Fibroblast of skin of scalp (primary cell): ENCODE results near the gene INSYN1.
A peak's percentile ranks its signal among the peaks of the same experiment; 100 is the strongest.
"Not testable (repeated sequence)": the region's sequence is repeated elsewhere in the genome, so short reads cannot be mapped to it uniquely, and the experiment has no call there.

Experiments
- DNase-seq: peaks from one replicate; pipeline ENCODE4 v3.0.0-alpha.2; 2013

The INSYN1 gene

GRCh38 chr15:73711526-73711925, 41.6 kb downstream of the INSYN1 start:
- no peak for DNase-seq

GRCh38 chr15:73710321-73710720, 42.8 kb downstream of the INSYN1 start:
- DNase-seq: no peak

- no peak for DNase-seq
Observed at GRCh38 chr15:73709686-73710085, 43.5 kb downstream of the INSYN1 start.

- DNase-seq: no peak
Observed at GRCh38 chr15:73709241-73709640, 43.9 kb downstream of the INSYN1 start.

- no peak for DNase-seq
Observed at GRCh38 chr15:73708691-73709090, 44.5 kb downstream of the INSYN1 start.

GRCh38 chr15:73704869-73705645, 48.1 kb downstream of the INSYN1 start:
- DNase-seq: peak; percentile 43

- not testable (repeated sequence) for DNase-seq
Observed at GRCh38 chr15:73704142-73704868, 48.8 kb downstream of the INSYN1 start.

- DNase-seq: not testable (repeated sequence)
Observed at GRCh38 chr15:73703601-73704000, 49.5 kb downstream of the INSYN1 start.

- DNase-seq: not testable (repeated sequence)
Observed at GRCh38 chr15:73702311-73703239, 50.6 kb downstream of the INSYN1 start.

GRCh38 chr15:73700041-73700842, 52.9 kb downstream of the INSYN1 start:
- DNase-seq: peak; percentile 78

GRCh38 chr15:73699249-73700040, 53.7 kb downstream of the INSYN1 start:
- no peak for DNase-seq

- DNase-seq: peak; percentile 89
Observed at GRCh38 chr15:73697033-73697467, 56.1 kb downstream of the INSYN1 start.

GRCh38 chr15:73696641-73697001, 56.5 kb downstream of the INSYN1 start:
- DNase-seq: no peak

GRCh38 chr15:73695773-73696640, 57.1 kb downstream of the INSYN1 start:
- DNase-seq: no peak

- DNase-seq: peak; percentile 31
Observed at GRCh38 chr15:73694419-73694818, 58.7 kb downstream of the INSYN1 start.

GRCh38 chr15:73691396-73691795, 61.8 kb downstream of the INSYN1 start:
- peak; percentile 57 for DNase-seq

GRCh38 chr15:73688455-73688854, 64.7 kb downstream of the INSYN1 start:
- DNase-seq: no peak

GRCh38 chr15:73687351-73687750, 65.8 kb downstream of the INSYN1 start:
- no peak for DNase-seq

GRCh38 chr15:73686781-73687256, 66.3 kb downstream of the INSYN1 start:
- DNase-seq: peak; percentile 77

- no peak for DNase-seq
Observed at GRCh38 chr15:73685981-73686380, 67.2 kb downstream of the INSYN1 start.
